Keratinocyte (primary cell): Measurements from ENCODE around the gene SURF6.

Source experiments
- EZH2 ChIP-seq: IDR thresholded peaks from one replicate; pipeline ENCODE4 v1.6.1; 2012; ENCODE audit warnings: inconsistent platforms, mild to moderate bottlenecking, low read length, moderate library complexity
- TF ChIP-seq, protein P1 (sequence below), 3 experiments: IDR thresholded peaks in 1 of 3; conservative IDR thresholded peaks in 1 of 3; optimal IDR thresholded peaks in 1 of 3; 2 replicates in 2 of 3; 3 replicates in 1 of 3; pipeline versions ENCODE3 to v1.5.1; 2011; ENCODE audit warnings: low read length in 3 of 3, mild to moderate bottlenecking in 3 of 3, moderate library complexity in 2 of 3, control low read depth in 1 of 3, inconsistent platforms in 1 of 3; ENCODE audit not compliant: insufficient read depth in 2 of 3; ENCODE audit errors: extremely low read depth in 1 of 3

GRCh38 chr9:133357656-133358055 lies 21.7 kb upstream of the SURF6 start:
- TF ChIP-seq, protein P1, sequence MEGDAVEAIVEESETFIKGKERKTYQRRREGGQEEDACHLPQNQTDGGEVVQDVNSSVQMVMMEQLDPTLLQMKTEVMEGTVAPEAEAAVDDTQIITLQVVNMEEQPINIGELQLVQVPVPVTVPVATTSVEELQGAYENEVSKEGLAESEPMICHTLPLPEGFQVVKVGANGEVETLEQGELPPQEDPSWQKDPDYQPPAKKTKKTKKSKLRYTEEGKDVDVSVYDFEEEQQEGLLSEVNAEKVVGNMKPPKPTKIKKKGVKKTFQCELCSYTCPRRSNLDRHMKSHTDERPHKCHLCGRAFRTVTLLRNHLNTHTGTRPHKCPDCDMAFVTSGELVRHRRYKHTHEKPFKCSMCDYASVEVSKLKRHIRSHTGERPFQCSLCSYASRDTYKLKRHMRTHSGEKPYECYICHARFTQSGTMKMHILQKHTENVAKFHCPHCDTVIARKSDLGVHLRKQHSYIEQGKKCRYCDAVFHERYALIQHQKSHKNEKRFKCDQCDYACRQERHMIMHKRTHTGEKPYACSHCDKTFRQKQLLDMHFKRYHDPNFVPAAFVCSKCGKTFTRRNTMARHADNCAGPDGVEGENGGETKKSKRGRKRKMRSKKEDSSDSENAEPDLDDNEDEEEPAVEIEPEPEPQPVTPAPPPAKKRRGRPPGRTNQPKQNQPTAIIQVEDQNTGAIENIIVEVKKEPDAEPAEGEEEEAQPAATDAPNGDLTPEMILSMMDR (optimal IDR thresholded peaks at IDR 0.05 in 1 of 3, IDR thresholded peaks at IDR 0.05 in 1 of 3, conservative IDR thresholded peaks at IDR 0.05 in 1 of 3; ENCODE audit: extremely low read depth in 1 of 3, insufficient read depth in 2 of 3, low read length in 3 of 3): no peak
- no peak for TF ChIP-seq EZH2
